Measurements from ENCODE around the gene NHLRC4. TPM values are rescaled to one million over a fixed set of nuclear protein-coding genes. Genes with fewer than 3 reads are reported as not detected.

NHLRC4 gene
- polyA plus RNA-seq, 1 of the 3 experiments (the other 2 are of a cell fraction), result 0.69 TPM

- no peak for TF ChIP-seq FOSL2 (IDR thresholded peaks at IDR 0.05; ENCODE audit: borderline replicate concordance, low read depth)
Measured at GRCh38 chr16:556474-557173, 10.2 kb upstream of the NHLRC4 start (continued).

DNA sequence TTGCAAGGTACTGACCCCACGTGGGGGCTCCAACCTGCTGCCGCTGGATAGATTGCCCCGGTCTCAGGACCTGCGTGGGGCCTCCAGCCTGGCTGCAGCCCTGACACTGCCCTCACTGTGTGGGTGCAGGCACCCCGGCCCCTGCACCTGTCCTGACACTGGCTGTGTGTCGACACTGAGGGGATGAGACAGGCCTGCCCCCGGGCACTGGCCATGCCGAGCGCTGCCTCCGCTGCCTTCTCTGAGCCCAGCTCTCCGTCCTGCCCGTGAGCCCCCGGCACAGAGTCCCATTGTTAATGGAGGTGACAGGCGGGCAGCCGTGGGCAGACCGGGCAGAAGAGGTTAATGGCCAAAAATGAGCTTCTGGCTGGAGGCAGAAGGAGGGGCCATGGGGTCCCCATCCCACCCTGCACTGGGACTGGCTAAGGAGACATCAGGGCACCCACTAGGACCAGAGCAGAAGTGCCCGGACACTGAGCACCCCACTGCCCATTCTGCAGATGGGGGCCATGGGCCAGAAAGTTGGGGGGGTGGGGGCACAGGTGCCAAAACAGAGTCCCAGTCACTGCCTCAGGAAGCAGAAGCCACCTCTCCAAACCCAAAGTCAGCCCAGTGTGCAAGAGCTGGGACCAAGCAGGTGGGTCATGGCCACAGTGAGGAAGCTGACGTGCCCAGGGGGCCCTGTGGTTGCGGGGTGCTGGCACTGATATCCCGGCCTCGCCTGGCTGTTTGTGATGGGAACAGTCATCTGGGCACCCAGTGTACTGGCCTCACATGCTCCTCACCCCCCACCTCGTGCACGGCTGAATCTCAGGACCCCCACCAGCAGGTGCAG, 9.1 kb upstream of the NHLRC4 start:
- Histone ChIP-seq H3F3A (replicated peaks; ENCODE audit: insufficient read depth) (peaks cover 2% of the 10 kb centered on the region), H3K4me3 (ENCODE audit: low read depth in 2 of 2, low read length in 1 of 2) (no peak overlapping the region), H3K27ac (ENCODE audit: low read depth in 2 of 2, low read length in 1 of 2) (no peak overlapping the region), H3K4me1 (ENCODE audit: control insufficient read depth in 1 of 2, insufficient read depth in 2 of 2, low read depth in 1 of 2, low read length in 1 of 2) (peaks cover 0 to 9% of the 10 kb centered on the region in 2 experiments; a peak in 1 of 4 replicates), H3K9me3 (no peaks in the 10 kb centered on the region), H3K79me2 (ENCODE audit: insufficient read depth) (no peaks in the 10 kb centered on the region), H3K36me3 (replicated peaks in 1 of 2; ENCODE audit: control insufficient read depth in 1 of 2, insufficient read depth in 2 of 2, low read length in 1 of 2) (peaks cover 0 to 5% of the 10 kb centered on the region in 2 experiments), H3K4me2 (no peak overlapping the region), H3K9me2 (no peaks in the 10 kb centered on the region), H3K9ac (no peak overlapping the region), H3K27me3 (ENCODE audit: insufficient read depth) (peaks cover 27% of the 10 kb centered on the region), H2AFZ (ENCODE audit: low read depth) (no peak overlapping the region), H4K20me1 (ENCODE audit: insufficient read depth) (no peaks in the 10 kb centered on the region)
- TF ChIP-seq, protein P1, sequence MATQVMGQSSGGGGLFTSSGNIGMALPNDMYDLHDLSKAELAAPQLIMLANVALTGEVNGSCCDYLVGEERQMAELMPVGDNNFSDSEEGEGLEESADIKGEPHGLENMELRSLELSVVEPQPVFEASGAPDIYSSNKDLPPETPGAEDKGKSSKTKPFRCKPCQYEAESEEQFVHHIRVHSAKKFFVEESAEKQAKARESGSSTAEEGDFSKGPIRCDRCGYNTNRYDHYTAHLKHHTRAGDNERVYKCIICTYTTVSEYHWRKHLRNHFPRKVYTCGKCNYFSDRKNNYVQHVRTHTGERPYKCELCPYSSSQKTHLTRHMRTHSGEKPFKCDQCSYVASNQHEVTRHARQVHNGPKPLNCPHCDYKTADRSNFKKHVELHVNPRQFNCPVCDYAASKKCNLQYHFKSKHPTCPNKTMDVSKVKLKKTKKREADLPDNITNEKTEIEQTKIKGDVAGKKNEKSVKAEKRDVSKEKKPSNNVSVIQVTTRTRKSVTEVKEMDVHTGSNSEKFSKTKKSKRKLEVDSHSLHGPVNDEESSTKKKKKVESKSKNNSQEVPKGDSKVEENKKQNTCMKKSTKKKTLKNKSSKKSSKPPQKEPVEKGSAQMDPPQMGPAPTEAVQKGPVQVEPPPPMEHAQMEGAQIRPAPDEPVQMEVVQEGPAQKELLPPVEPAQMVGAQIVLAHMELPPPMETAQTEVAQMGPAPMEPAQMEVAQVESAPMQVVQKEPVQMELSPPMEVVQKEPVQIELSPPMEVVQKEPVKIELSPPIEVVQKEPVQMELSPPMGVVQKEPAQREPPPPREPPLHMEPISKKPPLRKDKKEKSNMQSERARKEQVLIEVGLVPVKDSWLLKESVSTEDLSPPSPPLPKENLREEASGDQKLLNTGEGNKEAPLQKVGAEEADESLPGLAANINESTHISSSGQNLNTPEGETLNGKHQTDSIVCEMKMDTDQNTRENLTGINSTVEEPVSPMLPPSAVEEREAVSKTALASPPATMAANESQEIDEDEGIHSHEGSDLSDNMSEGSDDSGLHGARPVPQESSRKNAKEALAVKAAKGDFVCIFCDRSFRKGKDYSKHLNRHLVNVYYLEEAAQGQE (IDR thresholded peaks at IDR 0.05; ENCODE audit: low read depth, low read length), result no peak
- TF ChIP-seq ELF1 (IDR thresholded peaks at IDR 0.05), result no peak
- TF ChIP-seq TEAD4 (IDR thresholded peaks at IDR 0.05; ENCODE audit: borderline replicate concordance, insufficient read depth), result no peak
- no peak for TF ChIP-seq JUND (IDR thresholded peaks at IDR 0.05)
- TF ChIP-seq, protein P2, sequence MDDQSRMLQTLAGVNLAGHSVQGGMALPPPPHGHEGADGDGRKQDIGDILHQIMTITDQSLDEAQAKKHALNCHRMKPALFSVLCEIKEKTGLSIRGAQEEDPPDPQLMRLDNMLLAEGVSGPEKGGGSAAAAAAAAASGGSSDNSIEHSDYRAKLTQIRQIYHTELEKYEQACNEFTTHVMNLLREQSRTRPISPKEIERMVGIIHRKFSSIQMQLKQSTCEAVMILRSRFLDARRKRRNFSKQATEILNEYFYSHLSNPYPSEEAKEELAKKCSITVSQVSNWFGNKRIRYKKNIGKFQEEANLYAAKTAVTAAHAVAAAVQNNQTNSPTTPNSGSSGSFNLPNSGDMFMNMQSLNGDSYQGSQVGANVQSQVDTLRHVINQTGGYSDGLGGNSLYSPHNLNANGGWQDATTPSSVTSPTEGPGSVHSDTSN (IDR thresholded peaks at IDR 0.05), result no peak
- TF ChIP-seq MEF2A (IDR thresholded peaks at IDR 0.05; ENCODE audit: borderline replicate concordance, low read depth), result no peak
- DNase-seq, result no peak
- ChIA-PET POLR2A (interaction anchor here (2.3 kb wide), 1 partner anchor 8 kb away, joined by 12 read pairs; the partner anchor contains the start of gene NHLRC4), CTCF (interaction anchor here (0.8 to 1.9 kb wide), 3 partner anchors 8 to 67 kb away, joined by 3 to 6 read pairs (median 3); no protein-coding TSS in a partner anchor)
- WGBS (ENCODE audit: low lambda C conversion rate), result 84% methylated on average over 15 of the region's 23 CpGs
